H1 (cell line): Measurements from ENCODE around the gene PRF1. TPM values are rescaled to one million over a fixed set of nuclear protein-coding genes. Genes with fewer than 3 reads are reported as not detected.

ENCODE experiments used
- CTCF ChIA-PET: fragments of 300-600 bp; sonication (Branson Sonifier 250); formaldehyde crosslinking; loops from one replicate; lab custom pipeline; 2021; ENCODE audit not compliant: partially characterized antibody; lab: Charles Lee
- POLR2A ChIA-PET: fragments of 300-600 bp; sonication (Branson Sonifier 250); formaldehyde crosslinking; loops from one replicate; lab custom pipeline; 2021; ENCODE audit warnings: inconsistent platforms; ENCODE audit not compliant: partially characterized antibody; lab: Charles Lee
- DNase-seq, 2 experiments: peaks; one replicate each; pipeline versions ENCODE4 v3.0.0 to v3.0.0-alpha.2; 2010 to 2022; ENCODE audit warnings: low spot score in 2 of 2, low read depth in 1 of 2, mixed read lengths in 1 of 2
- FAIRE-seq: peaks from 2 replicates; lab custom pipeline; 2011; peaks lifted over from hg19 to GRCh38; lab: Jason Lieb, UNC
- H2AFZ ChIP-seq: 2 replicates; pipeline ENCODE4 v1.8.1; 2012; ENCODE audit warnings: low read length, inconsistent platforms
- H2AK5ac ChIP-seq: 2 replicates; pipeline ENCODE4 v1.6.1; 2013; ENCODE audit warnings: low read depth, low read length
- H2BK120ac ChIP-seq: replicated peaks from 2 replicates; pipeline ENCODE3; 2013; ENCODE audit warnings: low read depth, low read length, inconsistent platforms
- H2BK12ac ChIP-seq: 2 replicates; pipeline ENCODE4 v1.6.1; 2013; ENCODE audit warnings: low read depth, low read length
- H2BK15ac ChIP-seq: 2 replicates; pipeline ENCODE4 v1.6.1; 2013; ENCODE audit warnings: low read length
- H2BK20ac ChIP-seq: 2 replicates; pipeline ENCODE4 v1.6.1; 2013; ENCODE audit warnings: low read length
- H2BK5ac ChIP-seq: 2 replicates; pipeline ENCODE4 v1.6.1; 2013; ENCODE audit warnings: low read depth, low read length
- H3K14ac ChIP-seq: 2 replicates; pipeline ENCODE4 v1.6.1; 2013; ENCODE audit warnings: inconsistent platforms; ENCODE audit not compliant: insufficient read length
- H3K18ac ChIP-seq: 2 replicates; pipeline ENCODE4 v1.6.1; 2013; ENCODE audit warnings: low read length; ENCODE audit errors: extremely low read depth
- H3K23ac ChIP-seq: 2 replicates; pipeline ENCODE4 v1.6.1; 2013; ENCODE audit warnings: inconsistent platforms; ENCODE audit not compliant: insufficient read length
- H3K23me2 ChIP-seq: 2 replicates; pipeline ENCODE4 v1.6.1; 2013; ENCODE audit warnings: low read depth, low read length
- H3K27ac ChIP-seq: 2 replicates; pipeline ENCODE4 v1.6.1; 2011; ENCODE audit warnings: low read depth, low read length, inconsistent platforms
- H3K27me3 ChIP-seq, 4 experiments: replicated peaks in 1 of 4; 1 replicate in 1 of 4; 2 replicates in 3 of 4; pipeline versions ENCODE4 v1.6.1 to v1.8.1; 2011 to 2013; ENCODE audit warnings: low read length in 3 of 4, mild to moderate bottlenecking in 3 of 4, inconsistent platforms in 2 of 4, mixed read lengths in 2 of 4, moderate library complexity in 1 of 4; ENCODE audit not compliant: control insufficient read depth in 3 of 4, insufficient read depth in 3 of 4; ENCODE audit errors: extremely low read depth in 1 of 4
- H3K36me3 ChIP-seq, 4 experiments: 2 replicates each; pipeline versions ENCODE4 v1.6.1 to v1.8.1; 2011 to 2013; ENCODE audit warnings: mild to moderate bottlenecking in 4 of 4, low read length in 3 of 4, moderate library complexity in 2 of 4, control low read depth in 1 of 4, inconsistent platforms in 1 of 4; ENCODE audit not compliant: insufficient read depth in 4 of 4, control insufficient read depth in 2 of 4
- H3K4ac ChIP-seq: replicated peaks from 2 replicates; pipeline ENCODE3; 2013; ENCODE audit warnings: low read length, low read depth, mixed read lengths, inconsistent platforms; ENCODE audit not compliant: insufficient read length
- H3K4me1 ChIP-seq, 4 experiments: replicated peaks in 1 of 4; 1 replicate in 1 of 4; 2 replicates in 3 of 4; pipeline versions ENCODE4 v1.6.1 to v1.8.1; 2011 to 2013; ENCODE audit warnings: low read length in 3 of 4, inconsistent platforms in 2 of 4, mixed read lengths in 1 of 4; ENCODE audit not compliant: insufficient read depth in 4 of 4, control insufficient read depth in 3 of 4
- H3K4me2 ChIP-seq, 2 experiments: 2 replicates each; pipeline versions ENCODE4 v1.6.1 to v1.8.1; 2011 to 2013; ENCODE audit warnings: low read depth in 2 of 2, low read length in 2 of 2, control low read depth in 1 of 2, inconsistent platforms in 1 of 2, mild to moderate bottlenecking in 1 of 2; ENCODE audit not compliant: insufficient read depth in 1 of 2
- H3K4me3 ChIP-seq, 4 experiments: fragments of 200-600, 300-600 bp in 1 of 4; sonication (generic), shearing (Covaris generic), sonication (Bioruptor Twin) in 1 of 4; 2 replicates each; pipeline versions ENCODE4 v1.5.1 to v1.8.1; 2011 to 2016; ENCODE audit warnings: low read length in 4 of 4, low read depth in 3 of 4, control low read depth in 2 of 4, inconsistent platforms in 2 of 4, mild to moderate bottlenecking in 2 of 4, mixed read lengths in 1 of 4, moderate library complexity in 1 of 4; ENCODE audit not compliant: insufficient read depth in 2 of 4; ENCODE audit errors: extremely low read depth in 1 of 4
- H3K56ac ChIP-seq: replicated peaks from 2 replicates; pipeline ENCODE3; 2013; ENCODE audit warnings: low read depth, mild to moderate bottlenecking, mixed read lengths, low read length, inconsistent platforms; ENCODE audit not compliant: insufficient read length
- H3K79me1 ChIP-seq: 2 replicates; pipeline ENCODE4 v1.6.1; 2013; ENCODE audit warnings: low read depth, low read length, control low read depth
- H3K79me2 ChIP-seq, 2 experiments: 2 replicates each; pipeline versions ENCODE4 v1.6.1 to v1.8.1; 2012 to 2013; ENCODE audit warnings: low read length in 2 of 2, mild to moderate bottlenecking in 2 of 2, inconsistent platforms in 1 of 2; ENCODE audit not compliant: insufficient read depth in 2 of 2, control insufficient read depth in 1 of 2
- H3K9ac ChIP-seq, 4 experiments: replicated peaks in 1 of 4; 1 replicate in 1 of 4; 2 replicates in 3 of 4; pipeline versions ENCODE4 v1.6.1 to v1.8.1; 2011 to 2013; ENCODE audit warnings: low read depth in 3 of 4, low read length in 3 of 4, control low read depth in 2 of 4, mild to moderate bottlenecking in 2 of 4, moderate library complexity in 2 of 4, inconsistent platforms in 1 of 4; ENCODE audit errors: extremely low read depth in 1 of 4
- H3K9me3 ChIP-seq, 2 experiments: 2 replicates each; pipeline versions ENCODE4 v1.6.1 to v1.8.1; 2012 to 2013; ENCODE audit warnings: mild to moderate bottlenecking in 2 of 2, moderate library complexity in 2 of 2, control low read depth in 1 of 2, inconsistent platforms in 1 of 2, low read depth in 1 of 2, low read length in 1 of 2, mixed read lengths in 1 of 2; ENCODE audit not compliant: insufficient read depth in 2 of 2
- H4K20me1 ChIP-seq, 2 experiments: replicated peaks in 1 of 2; 2 replicates each; pipeline versions ENCODE3 to v1.8.1; 2011 to 2013; ENCODE audit warnings: inconsistent platforms in 2 of 2, low read length in 2 of 2, mild to moderate bottlenecking in 1 of 2; ENCODE audit not compliant: insufficient read depth in 2 of 2, control insufficient read depth in 1 of 2
- H4K5ac ChIP-seq: 2 replicates; pipeline ENCODE4 v1.6.1; 2013; ENCODE audit warnings: low read length, low read depth, mixed read lengths, inconsistent platforms; ENCODE audit not compliant: insufficient read length
- H4K8ac ChIP-seq: 2 replicates; pipeline ENCODE4 v1.8.0; 2013; ENCODE audit warnings: mild to moderate bottlenecking, moderate library complexity, low read length, inconsistent platforms; ENCODE audit not compliant: insufficient read depth; ENCODE audit errors: extremely low read depth
- H4K91ac ChIP-seq: replicated peaks from 2 replicates; pipeline ENCODE3; 2013; ENCODE audit warnings: low read length, mixed read lengths, inconsistent platforms; ENCODE audit not compliant: insufficient read length
- ATF2 ChIP-seq: IDR thresholded peaks from 2 replicates; pipeline ENCODE4 v1.6.1; 2012; ENCODE audit warnings: low read length, inconsistent platforms
- BACH1 ChIP-seq: IDR thresholded peaks from 2 replicates; pipeline ENCODE4 v1.6.1; 2012; ENCODE audit warnings: low read length, improper control_type of control experiment
- BRCA1 ChIP-seq: IDR thresholded peaks from 2 replicates; pipeline ENCODE4 v1.6.1; 2012; ENCODE audit warnings: low read depth, low read length, improper control_type of control experiment
- CEBPB ChIP-seq: IDR thresholded peaks from 2 replicates; pipeline ENCODE4 v1.6.1; 2012; ENCODE audit warnings: low read depth, low read length
- EP300 ChIP-seq, 2 experiments: IDR thresholded peaks; 1 replicate in 1 of 2; 2 replicates in 1 of 2; pipeline ENCODE4 v1.6.1; 2011 to 2012; ENCODE audit warnings: low read depth in 2 of 2, low read length in 2 of 2, mild to moderate bottlenecking in 2 of 2, borderline replicate concordance in 1 of 2, inconsistent platforms in 1 of 2, moderate library complexity in 1 of 2
- EZH2 ChIP-seq: fragments of 200-600 bp; sonication (generic); IDR thresholded peaks from 2 replicates; pipeline ENCODE4 v1.7.1; 2012; ENCODE audit warnings: low read depth, mild to moderate bottlenecking, moderate library complexity, low read length, inconsistent platforms; ENCODE audit not compliant: severe bottlenecking
- GABPA ChIP-seq: IDR thresholded peaks from 2 replicates; pipeline ENCODE4 v1.6.1; 2011; ENCODE audit warnings: mild to moderate bottlenecking, low read length, moderate library complexity, borderline replicate concordance; ENCODE audit not compliant: insufficient read depth
- GTF2F1 ChIP-seq: IDR thresholded peaks from 2 replicates; pipeline ENCODE4 v1.6.1; 2012; ENCODE audit warnings: low read depth, low read length, improper control_type of control experiment, borderline replicate concordance
- JUN ChIP-seq: IDR thresholded peaks from 2 replicates; pipeline ENCODE4 v1.6.1; 2011; ENCODE audit warnings: low read depth, mild to moderate bottlenecking, improper control_type of control experiment, low read length
- POLR2AphosphoS5 ChIP-seq: IDR thresholded peaks from 2 replicates; pipeline ENCODE4 v1.6.1; 2011; ENCODE audit warnings: low read depth, low read length
- POU5F1 ChIP-seq: IDR thresholded peaks from 2 replicates; pipeline ENCODE4 v1.6.1; 2011; ENCODE audit warnings: low read depth, mild to moderate bottlenecking, low read length, moderate library complexity
- SP1 ChIP-seq: IDR thresholded peaks from 2 replicates; pipeline ENCODE4 v1.6.1; 2011; ENCODE audit warnings: low read depth, low read length
- WGBS, 2 experiments: shearing (Covaris generic) in 1 of 2; methylation state at CpG; one replicate each; pipeline versions ENCODE4 v1.1.6 to v1.1.7; 2013 to 2015; ENCODE audit warnings: low lambda C conversion rate in 2 of 2, mixed read lengths in 2 of 2, inconsistent platforms in 1 of 2, low coverage in 1 of 2, missing lambda C conversion rate in 1 of 2; ENCODE audit not compliant: insufficient replicate concordance in 2 of 2, insufficient coverage in 1 of 2, insufficient read length in 1 of 2; ENCODE audit errors: extremely low coverage in 1 of 2, missing lambda C conversion rate in 1 of 2; 5-methylcytosine and 5-hydroxymethylcytosine counted together
- polyA plus RNA-seq, 7 experiments: library from polyadenylated mRNA; depleted of rRNA in 3 of 7; stranded (reverse) in 5 of 7; unstranded in 2 of 7; fragments of >200 nt in 5 of 7; fragments of 200-250 nt in 2 of 7; gene quantifications; 1 replicate in 5 of 7; 2 replicates in 1 of 7; 4 replicates in 1 of 7; pipeline versions ENCODE4 v1.2.1 to v1.2.3, GENCODE V29; 2011 to 2013; ENCODE audit warnings: missing spikeins in 2 of 7, mixed read lengths in 2 of 7
- total RNA-seq: library from RNA; stranded (reverse); fragmentation: NEBNext Ultra II Directional; extraction: Animal tissue kit (Norgen Biotek cat#: 25700); gene quantifications from 2 replicates; pipeline ENCODE4 v1.2.1, GENCODE V29; 2021

The PRF1 gene
- total and polyA plus RNA-seq, 2 of the 8 experiments (the other 6 are each of a cell fraction or from before 2014, with no cell fraction given), result 0.15 TPM; not detected in 1

- no peaks in the 10 kb centered on the region for H3K9me3 ChIP-seq
- no peak overlapping the region for H3K4me2 ChIP-seq
- H4K8ac ChIP-seq, result no peak overlapping the region
- H2BK12ac ChIP-seq, result no peak overlapping the region
- no peak overlapping the region for H2BK120ac ChIP-seq
- H2AK5ac ChIP-seq, result no peak overlapping the region
- no peak overlapping the region for H4K91ac ChIP-seq
- no peak overlapping the region for H3K14ac ChIP-seq
- no peak overlapping the region for H3K18ac ChIP-seq
- peaks cover 0 to 4% (median 1%) of the 10 kb centered on the region in 4 experiments; a peak in 1 of 8 replicates for H3K36me3 ChIP-seq
- CTCF ChIA-PET, result interaction anchor here (0.7 to 26.8 kb wide), 43 partner anchors 11 to 527 kb away, joined by 3 to 908 read pairs (median 5); partner anchors contain the start of gene PALD1
- DNase-seq (no peak), FAIRE-seq (no peak)
- no peaks in the 10 kb centered on the region; a peak in 1 of 7 replicates for H3K4me1 ChIP-seq
- H3K23ac ChIP-seq, result no peak overlapping the region
- POLR2A ChIA-PET, result no interaction called here
- H3K79me2 ChIP-seq, result no peaks in the 10 kb centered on the region
- H4K20me1 ChIP-seq, result no peaks in the 10 kb centered on the region
- no peaks in the 10 kb centered on the region for H3K23me2 ChIP-seq
- no peak overlapping the region for H4K5ac ChIP-seq
- no peaks in the 10 kb centered on the region for H3K27me3 ChIP-seq
- H3K56ac ChIP-seq, result no peak overlapping the region
- H3K4ac ChIP-seq, result no peak overlapping the region
- WGBS, 2 experiments, result 77% methylated on average over 12 of the region's 12 CpGs; no CpG with 5 or more reads in 1 of the 2 experiments
- H3K9ac ChIP-seq, result no peak overlapping the region
- H3K79me1 ChIP-seq, result no peaks in the 10 kb centered on the region; the same call in 1 of the 2 replicates
- H2BK15ac ChIP-seq, result no peak overlapping the region
- H2BK5ac ChIP-seq, result no peak overlapping the region
- no peak overlapping the region for H2BK20ac ChIP-seq
- no peak overlapping the region for H3K27ac ChIP-seq
- H2AFZ ChIP-seq, result no peak overlapping the region
- no peak overlapping the region for H3K4me3 ChIP-seq
- TF ChIP-seq GABPA (no peak), CEBPB (no peak), GTF2F1 (no peak), POU5F1 (no peak), BACH1 (no peak), EP300 (IDR thresholded peaks at IDR 0.05; ENCODE audit: borderline replicate concordance in 1 of 2, low read depth in 2 of 2, low read length in 2 of 2) (no peak), EZH2 (no peak), BRCA1 (no peak), ATF2 (no peak), JUN (no peak), POLR2AphosphoS5 (no peak), SP1 (no peak)
Observed at GRCh38 chr10:70549351-70549961, 53.1 kb downstream of the PRF1 start.
